T-helper 22 cell (primary cell): Measurements from ENCODE around the gene ERP44.
"Not testable (repeated sequence)": the region's sequence is repeated elsewhere in the genome, so short reads cannot be mapped to it uniquely, and the experiment has no call there.

Experiments used
- DNase-seq: peaks from one replicate; pipeline ENCODE4 v3.0.0-alpha.2; 2020; ENCODE audit warnings: low read depth

ERP44 gene

DNA sequence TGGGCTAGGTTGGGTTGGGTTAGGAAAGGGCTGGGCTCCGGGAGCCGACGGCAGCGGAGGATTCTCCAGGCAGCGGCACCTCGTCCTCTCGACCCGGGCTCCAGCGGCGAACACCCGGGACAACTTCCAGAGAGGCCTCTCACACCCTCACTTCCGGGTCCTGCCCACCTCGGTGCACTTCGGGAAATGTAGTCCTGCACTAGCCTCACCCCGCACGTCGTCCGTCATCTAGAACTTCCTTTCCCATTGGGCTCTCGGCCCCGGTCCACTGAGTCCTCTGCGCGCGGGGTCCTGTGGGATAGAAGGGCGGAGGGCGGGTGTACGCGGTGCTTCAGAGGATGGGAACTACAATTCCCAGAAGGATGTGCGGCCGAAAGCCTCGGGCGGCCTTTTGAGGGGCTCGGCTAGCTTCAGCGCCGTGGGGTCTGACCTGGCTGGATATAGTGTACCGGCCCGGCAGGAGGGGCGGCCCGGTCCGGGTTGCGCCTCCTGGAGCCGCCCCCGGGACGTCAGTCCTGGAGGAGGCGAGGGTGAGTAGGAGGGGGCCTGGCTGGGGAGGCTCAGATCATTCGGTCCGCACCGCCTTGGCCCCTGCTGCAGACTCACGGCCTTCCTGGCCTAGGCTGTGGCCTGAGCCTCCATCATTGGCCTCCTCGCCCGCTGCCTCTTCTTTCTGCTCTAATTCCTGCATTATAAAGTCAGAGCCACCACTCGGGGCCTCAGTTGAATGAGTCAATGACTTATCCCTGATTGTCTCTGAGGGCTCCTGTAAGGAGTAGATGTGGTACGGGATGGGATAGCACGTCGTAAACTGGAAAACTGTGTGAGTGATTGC, at the start of gene ERP44, which contains the start of gene INVS:
ERP44 (minus strand) TSS at position 114 of the 835 bp plus-strand sequence. CDS start 160 bp downstream, outside the sequence.
INVS (plus strand) TSS at position 357 of the 835 bp plus-strand sequence. CDS start 5,279 bp downstream, outside the sequence.
- DNase-seq: peak; percentile 98

DNA sequence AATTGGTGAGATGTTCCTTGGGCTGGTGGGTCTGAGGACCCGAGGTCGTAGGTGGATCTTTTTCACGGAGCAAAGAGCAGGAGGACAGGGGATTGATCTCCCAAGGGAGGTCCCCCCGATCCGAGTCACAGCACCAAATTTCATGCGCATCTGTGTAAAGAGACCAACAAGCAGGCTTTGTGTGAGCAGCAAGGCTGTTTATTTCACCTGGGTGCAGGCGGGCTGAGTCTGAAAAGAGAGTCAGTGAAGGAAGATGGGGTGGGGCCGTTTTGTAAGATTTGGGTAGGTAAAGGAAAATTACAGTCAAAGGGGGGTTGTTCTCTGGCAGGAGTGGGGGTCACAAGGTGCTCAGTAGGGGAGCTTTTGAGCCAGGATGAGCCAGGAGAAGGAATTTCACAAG, 47.2 kb upstream of the ERP44 start:
- not testable (repeated sequence) for DNase-seq

DNA sequence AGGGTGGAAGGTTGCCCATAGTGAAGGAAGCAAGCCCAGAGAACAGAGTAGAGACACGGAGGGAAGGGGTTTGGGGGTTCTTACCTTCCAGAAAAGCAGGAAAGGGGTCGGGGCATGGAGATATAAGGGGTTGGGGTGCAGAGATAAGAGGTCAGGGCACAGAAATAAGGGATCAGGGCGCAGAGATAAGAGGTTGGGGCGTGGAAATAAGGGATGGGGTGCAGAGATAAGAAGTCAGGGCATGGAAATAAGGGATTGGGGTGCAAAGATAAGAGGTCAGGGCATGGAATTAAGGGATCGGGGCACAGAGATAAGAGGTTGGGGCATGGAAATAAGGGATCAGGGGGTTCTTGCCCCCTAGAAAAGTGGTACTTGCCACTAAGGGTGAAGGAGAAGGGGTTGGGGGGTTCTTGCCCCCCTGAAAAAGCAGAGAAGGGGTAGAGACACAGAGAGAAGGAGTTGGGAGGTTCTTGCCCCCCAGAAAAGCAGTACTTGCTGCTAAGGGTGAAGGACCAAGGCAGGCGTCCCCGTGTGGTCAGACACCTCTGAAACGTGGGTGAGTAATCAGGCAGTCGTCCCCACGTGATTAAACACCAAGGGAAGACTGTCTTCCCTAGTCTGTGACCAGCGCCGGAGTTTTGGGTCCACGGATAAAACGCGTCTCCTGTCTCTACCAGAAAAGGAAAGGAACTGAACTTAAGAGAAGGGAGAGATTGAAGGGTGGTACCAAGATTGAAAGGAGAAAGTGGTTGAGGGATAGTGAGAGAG, 46.6 kb upstream of the ERP44 start:
- not testable (repeated sequence) for DNase-seq

DNA sequence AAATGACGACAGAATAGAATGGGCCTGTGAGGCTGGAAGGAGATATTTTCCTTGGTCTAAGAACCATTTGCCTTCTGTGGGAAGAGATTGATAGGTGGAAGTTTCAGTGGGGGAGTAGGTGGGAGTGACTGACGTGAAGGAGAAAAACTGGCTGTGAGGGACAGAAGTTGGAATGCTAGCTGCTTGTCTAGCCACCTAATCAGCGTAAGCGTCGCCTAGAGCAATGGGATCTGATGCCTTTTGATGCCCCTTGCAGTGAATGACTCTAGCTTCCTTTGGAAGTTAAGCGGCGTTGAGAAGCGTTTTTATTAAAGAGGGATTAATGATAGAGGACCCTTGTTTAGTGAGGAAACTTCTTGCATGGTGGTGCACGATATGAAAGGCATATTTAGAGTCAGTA, 43.1 kb upstream of the ERP44 start:
- not testable (repeated sequence) for DNase-seq

DNA sequence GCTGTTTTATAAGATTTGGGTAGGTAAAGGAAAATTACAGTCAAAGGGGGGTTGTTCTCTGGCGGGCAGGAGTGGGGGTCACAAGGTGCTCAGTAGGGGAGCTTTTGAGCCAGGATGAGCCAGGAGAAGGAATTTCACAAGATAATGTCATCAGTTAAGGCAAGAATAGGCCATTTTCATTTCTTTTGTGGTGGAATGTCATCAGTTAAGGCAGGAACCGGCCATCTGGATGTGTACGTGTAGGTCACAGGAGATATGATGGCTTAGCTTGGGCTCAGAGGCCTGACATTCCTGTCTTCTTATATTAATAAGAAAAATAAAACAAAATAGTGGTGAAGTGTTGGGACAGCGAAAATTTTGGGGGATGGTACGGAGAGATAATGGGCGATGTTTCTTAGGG, 41.5 kb upstream of the ERP44 start:
- DNase-seq: not testable (repeated sequence)

DNA sequence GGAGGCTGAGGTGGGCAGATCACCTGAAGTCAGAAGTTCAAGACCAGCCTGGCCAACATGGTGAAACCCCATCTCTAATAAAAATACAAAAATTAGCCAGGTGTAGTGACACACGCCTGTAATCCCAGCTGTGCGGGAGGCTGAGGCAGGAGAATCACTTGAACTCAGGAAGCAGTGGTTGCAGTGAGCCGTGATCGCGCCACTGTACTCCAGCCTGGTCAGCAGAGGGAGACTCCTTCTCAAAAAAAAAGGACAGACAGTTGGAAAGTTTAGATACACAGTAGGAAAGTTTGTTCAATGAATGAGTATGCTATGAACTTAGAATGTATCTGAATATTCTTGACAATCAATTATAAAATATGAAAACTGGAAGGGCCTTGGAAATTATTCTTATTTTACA, 38.0 kb upstream of the ERP44 start:
- DNase-seq: not testable (repeated sequence)

DNA sequence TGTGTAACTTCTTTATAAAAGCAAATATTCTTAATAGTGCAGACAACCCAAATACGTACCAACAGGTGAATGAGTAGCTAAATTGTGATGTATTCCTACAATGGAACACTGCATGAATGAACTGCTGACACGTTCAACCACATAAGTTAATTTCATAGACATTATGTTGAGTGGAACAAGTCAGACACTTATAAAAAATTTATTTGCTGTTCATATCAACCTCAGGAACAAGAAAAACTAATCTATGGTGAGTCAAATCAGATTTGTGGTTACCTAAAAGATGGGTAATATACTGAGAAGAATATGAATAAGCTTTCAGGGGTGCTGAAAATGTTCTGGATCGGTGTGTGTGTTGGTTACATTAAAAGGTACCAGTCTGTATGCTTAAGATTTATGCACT, 35.9 kb upstream of the ERP44 start:
- no peak for DNase-seq

DNA sequence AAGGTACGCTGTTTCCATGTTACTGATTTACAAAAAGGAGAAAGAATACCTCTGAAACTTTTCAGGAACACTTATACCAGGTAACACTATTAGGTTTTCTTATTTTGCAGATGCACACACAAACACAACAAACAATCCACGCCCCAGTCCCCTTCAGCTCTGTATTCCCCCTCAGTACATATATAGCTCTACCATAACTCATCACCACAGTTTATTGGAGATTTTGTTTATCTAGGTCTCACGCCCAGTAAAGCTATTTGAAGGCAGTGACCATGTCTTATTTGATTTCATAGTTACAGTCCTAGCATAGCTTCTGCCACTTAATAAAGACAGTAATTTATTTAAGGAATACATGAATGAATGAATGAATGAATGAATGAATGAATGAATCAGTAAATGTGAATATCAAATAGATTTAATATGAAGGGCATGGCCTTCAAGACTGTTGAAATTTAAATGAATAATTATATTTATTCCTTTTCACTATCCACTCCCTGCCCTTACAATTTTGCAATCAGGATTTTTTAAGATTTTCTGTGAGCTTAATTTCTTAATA, 33.2 kb upstream of the ERP44 start:
- no peak for DNase-seq

DNA sequence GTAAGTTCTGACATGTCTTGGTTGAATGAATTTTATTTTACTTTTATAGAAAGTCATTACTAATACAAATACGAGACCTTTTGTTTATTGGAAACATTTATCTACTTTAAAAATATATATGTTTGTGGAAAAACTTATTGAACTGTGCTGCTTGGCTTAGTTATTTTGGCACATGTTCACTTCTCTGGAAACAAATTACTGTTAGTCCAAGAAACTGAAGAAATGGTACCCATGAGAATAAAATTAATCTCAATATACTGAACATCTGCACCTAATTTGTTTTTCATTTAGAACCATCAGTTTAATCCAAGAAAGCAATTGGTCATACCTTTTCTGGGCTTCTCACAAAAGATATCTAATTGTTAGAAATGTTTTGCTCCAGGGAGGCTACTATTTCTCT, 32.4 kb upstream of the ERP44 start:
- no peak for DNase-seq

DNA sequence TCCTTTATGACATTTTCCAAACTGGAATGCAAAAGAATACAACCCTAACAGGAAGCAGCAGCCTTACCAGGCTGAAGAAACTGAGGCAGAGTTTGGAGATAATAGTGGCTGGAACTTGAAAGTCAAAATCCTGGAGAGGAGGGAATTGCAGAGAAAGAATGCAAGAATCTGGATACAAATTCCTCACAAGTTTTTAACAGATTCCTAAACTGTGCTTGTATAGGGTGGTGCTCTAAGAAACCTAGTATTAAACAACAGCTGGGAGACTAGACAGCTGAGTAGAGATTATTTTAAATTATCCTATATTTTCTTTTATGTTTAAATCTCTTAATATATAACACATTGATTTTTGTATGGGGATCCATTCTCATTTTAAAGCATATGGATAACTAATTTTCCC, 31.0 kb upstream of the ERP44 start:
- no peak for DNase-seq

DNA sequence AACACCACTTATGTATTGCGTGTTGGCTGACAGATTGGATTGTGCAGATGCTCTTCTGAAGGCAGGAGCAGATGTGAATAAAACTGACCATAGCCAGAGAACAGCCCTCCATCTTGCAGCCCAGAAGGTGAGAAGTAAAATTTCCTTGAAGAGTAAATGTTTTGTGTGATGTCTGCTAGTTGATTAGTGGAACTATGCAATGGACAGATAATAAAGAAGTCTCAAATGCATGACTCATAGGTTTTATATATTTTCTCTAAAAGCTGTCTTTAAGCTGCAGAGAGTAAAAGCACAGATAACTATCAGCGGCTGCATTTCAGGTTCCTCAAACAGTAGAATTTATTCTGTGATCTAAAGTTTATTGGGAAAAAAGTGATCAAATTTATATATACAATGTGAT, 27.6 kb upstream of the ERP44 start:
- no peak for DNase-seq

DNA sequence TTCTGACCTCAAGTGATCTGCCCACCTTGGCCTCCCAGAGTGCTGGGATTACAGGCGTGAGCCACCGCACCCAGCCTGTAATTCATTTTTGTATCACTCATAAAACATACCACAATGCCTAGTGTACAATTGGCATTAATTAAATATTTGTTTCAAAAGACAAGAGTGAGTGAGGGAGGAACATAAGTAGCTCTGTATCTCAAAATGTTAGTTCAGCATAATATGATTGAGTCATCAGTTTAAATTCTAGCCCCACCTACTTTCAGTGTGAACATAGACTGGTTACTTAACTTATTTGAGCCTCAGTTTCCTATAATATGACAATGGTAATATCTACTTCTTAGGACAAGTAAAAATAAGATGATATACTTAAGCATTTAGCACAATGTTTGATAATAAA, 27.1 kb upstream of the ERP44 start:
- DNase-seq: no peak

DNA sequence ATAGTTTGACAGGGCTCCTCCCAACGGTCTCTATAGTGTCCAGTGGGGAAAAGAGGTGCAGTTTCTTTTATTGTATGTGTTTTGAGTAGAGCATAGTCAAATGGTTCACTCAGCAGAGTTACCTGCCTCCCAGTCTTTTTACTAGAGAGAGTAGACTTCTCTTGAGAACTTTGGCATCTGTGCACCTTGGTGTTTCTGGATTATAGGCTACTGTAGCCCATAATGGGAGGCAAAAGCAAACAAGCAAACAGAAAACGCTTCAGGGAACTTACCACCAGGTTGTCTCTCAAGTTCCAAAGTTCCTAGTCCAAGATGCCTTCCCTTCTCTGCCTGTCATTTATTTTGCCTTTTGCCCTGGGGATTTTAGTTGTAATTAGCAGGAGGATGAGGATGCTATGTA, 26.4 kb upstream of the ERP44 start:
- no peak for DNase-seq

DNA sequence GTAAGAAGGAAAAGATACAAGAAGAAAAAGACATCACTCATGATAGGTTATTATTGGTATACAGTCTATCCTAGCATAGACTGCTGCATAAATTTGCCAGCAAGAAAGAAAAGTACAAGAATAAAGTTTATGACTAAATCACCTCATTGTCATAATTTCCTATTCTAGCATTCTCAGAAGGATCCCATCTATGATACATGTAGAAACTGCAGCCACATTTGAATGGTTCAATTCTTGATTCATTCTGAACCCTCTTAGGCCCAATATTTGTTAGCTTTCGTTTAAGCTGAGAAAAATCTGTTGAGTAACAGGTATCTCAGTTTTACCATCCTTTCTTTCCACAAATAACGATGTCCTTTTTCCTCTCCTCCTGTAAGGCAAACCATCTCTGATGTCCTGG, 21.5 kb upstream of the ERP44 start:
- no peak for DNase-seq

DNA sequence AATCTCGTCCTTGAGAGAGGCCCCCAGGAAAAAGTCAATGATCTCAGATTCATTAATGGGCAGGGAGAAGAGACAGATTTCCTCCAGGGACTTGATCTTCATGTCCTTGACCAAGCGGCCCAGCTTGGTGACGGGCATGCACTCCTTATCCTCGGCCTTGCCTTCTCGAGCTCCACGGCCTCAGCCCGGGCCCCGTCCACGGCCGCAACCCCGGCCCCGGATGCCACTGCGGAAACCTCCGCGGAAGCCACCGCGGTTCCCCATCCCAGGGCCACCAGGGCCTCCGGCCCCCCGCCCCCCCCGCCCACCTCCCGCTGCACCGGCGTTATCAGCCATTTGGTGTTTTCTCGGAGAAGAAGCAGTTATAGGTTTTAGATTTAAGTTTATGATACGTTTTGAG, 18.5 kb upstream of the ERP44 start:
- DNase-seq: no peak

DNA sequence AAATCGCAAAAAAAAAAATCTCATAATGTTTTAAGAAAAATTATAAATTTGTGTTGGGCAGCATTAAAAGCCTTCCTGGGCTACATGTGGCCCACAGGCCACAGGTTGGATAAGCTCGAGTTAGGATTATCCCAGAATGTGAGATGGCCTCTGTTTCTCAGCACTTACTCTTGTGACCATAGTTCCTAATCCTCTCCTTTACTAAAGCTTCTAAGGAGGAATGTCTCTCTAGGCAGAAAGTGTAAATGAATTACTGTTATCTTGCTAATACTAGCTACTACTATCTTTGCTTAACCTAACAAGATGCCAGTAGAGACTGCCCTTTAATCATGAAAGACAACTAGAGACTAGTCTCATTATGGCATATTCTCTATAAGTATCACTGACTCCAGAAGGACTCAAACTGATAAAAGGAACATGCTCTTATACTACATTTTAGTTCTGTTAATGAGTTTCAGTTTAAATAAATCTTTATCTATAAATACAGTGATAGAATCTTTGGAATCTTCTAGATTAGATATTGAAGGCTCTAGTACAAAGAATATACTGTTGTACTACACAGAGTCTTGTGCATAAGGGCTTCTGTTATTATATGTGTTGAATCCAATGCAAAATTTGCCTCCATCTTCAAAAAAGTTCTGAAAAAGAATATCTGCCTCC, 14.0 kb upstream of the ERP44 start:
- DNase-seq: no peak

DNA sequence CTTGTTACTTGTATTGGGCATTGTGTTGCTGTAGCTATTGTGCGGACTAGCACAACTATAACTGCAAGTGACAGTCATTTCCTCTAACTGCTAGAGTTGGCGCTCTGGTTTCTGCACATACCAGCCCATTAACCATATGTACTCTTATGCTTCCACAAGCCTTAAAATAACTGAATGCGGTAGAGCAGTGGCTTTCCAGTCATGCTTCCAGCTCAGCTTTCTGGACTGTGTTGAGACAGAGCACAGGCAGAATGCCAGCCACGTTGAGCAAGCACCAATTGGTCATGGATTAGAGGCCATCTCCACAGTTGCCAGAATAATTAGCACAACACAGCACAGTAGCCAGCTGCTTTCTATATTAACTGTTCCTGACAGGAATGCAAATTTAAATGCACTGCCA, 12.4 kb upstream of the ERP44 start:
- no peak for DNase-seq

DNA sequence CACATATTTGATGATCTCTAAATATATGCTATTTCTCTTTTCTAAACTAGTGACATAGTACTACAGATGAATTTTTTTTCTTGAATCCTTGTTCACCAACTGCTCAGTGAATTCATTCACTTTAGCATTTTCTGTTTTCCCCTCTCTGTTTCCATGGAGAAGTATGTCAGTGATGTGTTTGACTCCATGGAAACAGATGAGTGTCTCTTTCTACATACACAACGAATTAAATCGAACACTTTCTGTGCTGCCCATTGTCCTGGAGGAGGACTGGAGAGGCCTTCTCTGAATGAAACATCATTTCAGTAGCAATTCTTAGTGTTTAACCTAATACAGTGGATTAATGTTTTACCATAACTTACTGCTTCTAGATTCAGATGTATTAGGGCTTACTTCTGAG, 9.8 kb upstream of the ERP44 start:
- no peak for DNase-seq

DNA sequence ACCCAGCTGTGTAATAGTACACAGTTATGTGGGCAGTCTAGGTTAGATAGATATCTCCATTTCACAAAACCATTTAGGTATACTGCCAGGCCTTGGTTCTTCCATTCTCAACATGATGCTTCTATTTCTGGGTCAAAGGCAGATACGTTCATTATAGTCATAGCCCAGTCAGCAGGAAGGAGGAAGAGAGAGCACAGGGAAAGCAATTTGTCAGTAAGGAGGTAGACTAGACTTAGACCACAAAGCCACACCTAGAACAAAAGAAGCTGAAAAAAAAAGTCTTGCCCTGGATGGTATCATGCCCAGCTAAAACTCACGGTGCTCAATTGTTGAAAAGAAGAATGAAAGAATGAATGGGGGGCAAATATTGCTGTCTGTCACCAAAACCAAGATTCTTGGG, 7.8 kb upstream of the ERP44 start:
- no peak for DNase-seq

DNA sequence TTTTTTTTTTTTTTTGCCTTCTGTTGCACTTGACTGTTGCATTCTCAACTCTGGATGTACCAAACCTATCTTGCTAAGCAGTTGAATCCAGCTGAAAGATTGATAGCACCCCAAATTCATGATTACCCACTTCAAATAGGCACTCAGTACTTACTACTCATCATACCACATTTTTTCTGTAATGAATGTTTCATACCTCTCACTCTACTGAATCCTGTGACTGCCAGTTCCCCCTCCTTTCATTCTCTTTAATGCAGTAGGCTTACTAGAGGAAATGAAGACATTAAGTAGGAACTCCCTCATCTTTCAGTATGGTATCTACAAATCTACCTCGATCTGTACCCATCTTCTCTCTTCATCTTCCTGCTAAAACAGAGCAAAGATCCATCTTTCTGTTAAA, 7.1 kb upstream of the ERP44 start:
- DNase-seq: no peak

DNA sequence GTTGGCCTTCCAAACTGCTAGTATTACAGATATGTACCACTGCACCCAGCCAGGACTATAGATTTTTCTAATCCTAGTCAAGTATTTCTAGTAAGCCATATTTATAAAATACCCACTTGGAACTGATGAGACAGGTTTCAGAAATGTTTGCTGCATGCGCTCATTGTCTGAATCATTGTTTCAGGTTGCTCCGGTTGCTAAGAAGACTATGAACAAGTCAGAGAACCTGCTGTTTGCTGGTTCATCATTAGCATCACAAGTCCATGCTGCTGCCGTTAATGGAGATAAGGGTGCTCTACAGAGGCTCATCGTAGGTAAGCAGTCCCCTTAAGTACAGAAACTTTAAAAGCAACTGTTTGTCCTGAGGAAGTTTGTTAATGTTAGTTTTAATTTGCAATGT, 5.5 kb upstream of the ERP44 start:
- DNase-seq: no peak

DNA sequence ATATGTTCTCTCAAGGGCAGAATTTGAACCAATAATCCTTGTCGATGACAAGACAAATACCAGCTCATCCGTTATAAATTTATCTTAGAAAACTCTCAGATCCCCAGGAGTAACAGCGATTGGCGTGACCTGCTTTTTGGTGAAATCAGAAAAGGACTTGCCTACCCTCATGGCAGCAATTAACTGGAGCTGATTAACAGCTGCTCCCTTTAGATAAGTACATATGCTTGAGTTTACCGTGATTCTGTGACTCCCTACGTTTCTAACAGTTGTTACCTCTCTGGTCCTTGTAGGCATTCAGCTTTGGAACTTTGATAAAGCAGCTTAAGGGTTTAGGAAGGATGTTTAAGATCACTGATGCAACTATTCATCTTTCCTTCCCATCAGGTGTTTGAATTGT, 2.8 kb upstream of the ERP44 start:
- no peak for DNase-seq
